Amygdala (tissue), 56 donors: Measurements from ENCODE around the gene SBF1.

Experiments used
- DNase-seq, 56 donors: peaks; one replicate each; lab custom pipeline; 2025; lab: John Stamatoyannopoulos, UW

SBF1 gene

DNA sequence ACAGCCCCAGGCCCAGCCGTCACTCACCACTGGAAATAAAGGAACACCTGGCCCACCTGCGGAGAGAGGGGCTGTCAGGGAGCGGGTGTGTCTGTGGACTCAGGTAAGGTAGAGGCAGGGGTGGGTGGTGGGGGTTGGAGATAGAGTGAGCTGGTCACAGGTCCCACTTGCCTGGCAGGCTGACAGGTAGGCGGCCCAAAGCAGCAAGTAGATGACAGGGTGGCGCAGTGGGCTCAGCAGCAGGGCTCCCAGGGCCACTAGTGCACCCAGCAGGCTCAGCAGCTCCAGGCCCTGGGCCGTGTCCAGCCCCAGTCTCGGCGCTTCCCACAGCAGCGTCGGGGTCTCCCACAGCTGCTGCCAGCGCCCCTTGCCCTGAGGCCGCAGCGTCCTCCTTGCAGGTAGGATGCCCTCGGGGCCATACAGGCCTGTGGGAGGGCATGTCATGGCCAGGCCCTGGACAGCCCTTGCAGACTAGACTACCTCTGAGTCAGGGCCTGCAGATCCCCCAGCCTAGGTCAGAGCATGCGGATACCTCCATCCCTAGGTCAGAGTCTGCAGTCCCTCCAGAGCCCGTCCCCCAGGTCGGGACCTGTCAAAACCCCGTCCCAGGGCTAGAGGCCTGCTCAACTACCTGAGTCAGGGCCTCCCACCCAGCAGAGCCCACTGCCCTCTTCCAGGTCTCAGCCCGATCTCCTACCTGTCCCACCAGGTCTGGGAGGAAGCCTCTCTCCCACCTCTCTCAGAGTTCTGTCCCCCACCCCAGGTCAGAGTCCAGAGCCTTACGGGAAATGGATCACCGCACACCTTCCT lies 32.0 kb upstream of the SBF1 start:
- peak in 1 of 56 donors; percentile 41 for DNase-seq

DNA sequence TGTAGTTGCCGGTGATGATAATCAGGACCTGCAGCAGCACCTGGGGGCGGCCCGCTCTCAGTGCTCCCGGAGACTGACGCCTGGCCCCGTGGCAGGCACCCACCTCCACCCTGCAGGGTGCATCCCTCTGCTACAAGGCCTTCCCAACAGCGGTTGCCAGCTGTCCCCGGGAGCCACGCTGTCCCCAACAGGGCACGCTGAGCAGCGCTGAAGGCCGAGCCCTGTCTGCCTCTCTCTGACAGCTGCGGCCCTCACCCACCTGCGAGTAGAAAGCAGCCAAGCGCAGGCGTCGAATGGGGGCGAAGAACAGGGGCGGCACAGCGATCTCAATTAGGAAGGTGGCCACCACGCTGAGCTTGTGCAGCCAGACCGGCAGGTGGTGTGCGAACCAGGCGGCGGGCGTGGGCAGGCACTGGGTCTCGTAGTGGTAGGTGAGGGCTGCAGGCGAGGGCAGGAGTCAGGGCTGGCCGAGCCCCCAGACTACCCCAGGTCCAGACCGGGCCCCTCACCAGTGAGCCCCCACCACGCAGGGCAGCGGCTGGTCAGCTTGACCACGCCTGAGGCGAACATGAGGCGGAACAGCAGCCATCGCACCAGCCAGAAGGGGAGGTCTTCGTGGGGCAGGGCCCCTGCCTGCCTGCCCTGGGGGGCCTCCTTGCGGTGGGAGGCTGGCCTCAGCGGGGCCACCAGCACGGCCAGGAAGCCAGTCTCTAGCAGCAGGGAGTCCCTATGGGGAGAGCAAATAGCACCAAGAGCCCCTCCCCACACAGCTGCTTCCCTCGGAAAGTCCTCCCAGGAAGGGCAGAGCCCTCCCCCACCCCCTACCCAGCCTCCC lies 31.2 kb upstream of the SBF1 start:
- DNase-seq = no peak

- DNase-seq = no peak
Measured at GRCh38 chr22:50505276-50505775, 30.5 kb upstream of the SBF1 start.

GRCh38 chr22:50504369-50505211 lies 29.8 kb upstream of the SBF1 start:
- DNase-seq = no peak

- DNase-seq = no peak
Measured at GRCh38 chr22:50503475-50504145, 28.8 kb upstream of the SBF1 start.

DNA sequence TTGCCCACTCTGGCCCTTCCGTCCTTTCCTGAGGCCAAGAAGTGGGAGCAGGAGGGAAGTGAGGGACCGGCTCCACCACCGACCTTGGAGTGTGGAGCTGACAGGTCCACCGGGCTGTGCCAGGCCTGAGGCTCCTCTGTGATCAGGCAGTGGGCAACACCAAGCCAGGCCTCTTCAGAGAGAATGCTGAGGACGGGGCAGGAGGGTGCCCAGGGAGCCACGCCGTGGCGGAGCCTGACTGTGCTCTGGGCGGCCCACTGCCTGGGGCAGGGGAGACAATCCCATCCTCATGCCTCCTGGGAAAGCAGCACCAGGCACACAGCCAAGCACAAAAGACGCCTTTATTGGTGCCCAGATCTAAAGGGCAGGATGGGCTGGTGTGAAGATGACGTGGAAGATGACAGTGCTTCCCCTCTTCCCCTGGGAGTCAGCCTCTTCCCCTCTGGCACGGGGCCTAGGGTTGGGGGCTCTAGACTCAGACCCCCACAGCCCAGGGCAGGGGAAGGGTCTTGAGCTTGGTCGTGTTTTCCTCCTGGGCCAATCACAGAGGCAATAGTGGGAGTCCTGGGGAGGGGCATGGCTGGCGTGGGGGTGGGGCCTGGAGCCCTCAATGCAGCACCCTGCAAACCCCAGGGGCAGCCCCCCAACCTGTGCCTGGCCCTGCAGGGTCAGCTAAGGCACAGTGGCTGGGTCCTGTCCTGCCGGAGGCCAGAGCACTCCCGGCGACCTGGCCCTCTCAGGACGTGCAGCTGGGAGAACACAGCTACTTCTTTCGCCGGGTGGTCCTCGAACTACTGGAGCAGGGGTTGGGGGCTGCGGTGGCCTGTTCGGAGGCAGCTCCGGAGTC lies 28.0 kb upstream of the SBF1 start:
- no peak for DNase-seq

DNA sequence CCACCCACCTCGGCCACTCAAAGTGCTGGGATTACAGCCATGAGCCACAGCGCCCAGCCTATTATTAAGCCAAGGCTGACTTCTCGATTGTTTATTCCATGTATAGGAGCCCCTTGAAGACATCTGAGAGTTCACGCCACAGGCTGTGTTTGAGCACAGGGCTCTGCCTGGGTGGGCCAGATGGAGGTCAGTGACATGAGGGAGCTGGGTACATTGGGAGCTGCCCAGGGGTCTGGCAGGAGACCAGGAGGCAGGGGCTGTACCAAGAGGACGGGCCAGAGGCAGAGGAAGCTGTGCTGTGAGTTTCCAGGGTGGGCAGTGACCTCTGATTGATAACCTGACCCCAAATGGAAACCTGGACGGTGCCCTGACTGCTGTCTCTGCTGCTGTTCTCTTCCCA lies 27.3 kb upstream of the SBF1 start:
- DNase-seq = no peak

DNA sequence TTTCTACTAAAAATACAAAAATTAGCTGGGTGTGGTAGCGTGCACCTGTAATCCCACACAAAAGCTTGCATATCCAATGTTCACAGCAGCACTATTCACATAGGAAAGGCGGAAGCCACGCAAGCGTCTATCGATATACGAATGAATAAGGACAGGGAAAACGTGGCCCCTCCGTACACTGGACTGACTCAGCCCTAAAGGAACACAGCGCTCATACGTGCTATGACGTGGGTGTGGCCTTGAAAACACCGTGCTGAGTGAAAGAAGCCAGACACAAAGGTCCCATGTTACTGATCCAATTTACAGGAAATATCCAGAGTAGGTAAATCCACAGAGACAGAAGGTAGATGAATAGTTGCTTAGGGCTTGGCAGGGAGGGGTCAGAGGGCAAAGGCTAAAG lies 25.6 kb upstream of the SBF1 start:
- no peak for DNase-seq

GRCh38 chr22:50498322-50498890 lies 23.6 kb upstream of the SBF1 start:
- DNase-seq = peak in 33 of 56 donors; percentile 3 to 71 (median 30)

GRCh38 chr22:50497093-50497492 lies 22.3 kb upstream of the SBF1 start:
- DNase-seq = no peak

- no peak for DNase-seq
Measured at GRCh38 chr22:50490531-50491308, 15.9 kb upstream of the SBF1 start.

- no peak for DNase-seq
Measured at GRCh38 chr22:50489363-50490243, 14.8 kb upstream of the SBF1 start.

DNA sequence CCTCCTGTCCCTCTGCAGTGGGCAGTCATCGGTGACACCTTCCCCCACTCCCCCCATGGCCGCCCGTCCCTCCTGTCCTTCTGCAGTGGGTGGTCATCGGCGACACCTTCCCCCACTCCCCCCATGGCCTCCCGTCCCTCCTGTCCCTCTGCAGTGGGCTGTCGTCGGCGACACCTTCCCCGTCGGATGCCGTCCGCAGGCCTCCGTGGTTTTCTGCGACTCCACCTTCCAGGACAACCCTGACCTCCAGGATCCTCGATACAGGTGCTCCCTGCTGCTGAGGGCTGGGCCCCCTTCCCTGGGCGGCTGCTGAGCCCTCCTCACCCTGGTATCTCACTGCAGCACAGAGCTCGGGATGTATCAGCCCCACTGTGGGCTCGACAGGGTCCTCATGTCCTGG lies 14.1 kb upstream of the SBF1 start:
- DNase-seq = no peak

DNA sequence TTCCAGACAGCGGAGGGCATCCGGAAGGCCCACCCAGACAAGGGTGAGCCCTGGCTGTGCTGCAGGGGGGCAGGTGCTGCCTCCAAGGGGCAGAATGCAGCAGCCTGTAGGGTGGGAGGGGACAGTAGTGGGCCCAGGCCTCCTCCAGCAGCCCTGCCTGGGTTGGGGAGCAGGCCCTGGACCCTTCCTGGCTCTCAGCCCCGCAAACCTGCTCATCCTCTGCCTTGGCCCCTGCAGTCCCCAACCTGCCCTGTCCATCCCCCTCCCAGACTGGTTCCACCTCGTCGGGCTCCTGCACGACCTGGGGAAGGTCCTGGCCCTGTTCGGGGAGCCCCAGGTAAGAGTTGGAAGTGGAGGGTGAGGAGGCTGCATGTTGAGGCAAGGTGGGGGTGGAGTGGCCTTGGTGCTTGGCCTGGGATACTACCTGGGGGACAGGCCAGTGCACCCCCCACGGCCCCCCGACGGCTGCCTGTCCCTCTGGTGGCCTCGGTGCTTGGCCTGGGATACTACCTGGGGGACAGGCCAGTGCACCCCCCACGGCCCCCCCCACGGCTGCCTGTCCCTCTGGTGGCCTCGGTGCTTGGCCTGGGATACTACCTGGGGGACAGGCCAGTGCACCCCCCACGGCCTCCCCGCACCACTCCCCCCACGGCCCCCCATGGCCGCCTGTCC lies 13.3 kb upstream of the SBF1 start:
- DNase-seq = no peak

DNA sequence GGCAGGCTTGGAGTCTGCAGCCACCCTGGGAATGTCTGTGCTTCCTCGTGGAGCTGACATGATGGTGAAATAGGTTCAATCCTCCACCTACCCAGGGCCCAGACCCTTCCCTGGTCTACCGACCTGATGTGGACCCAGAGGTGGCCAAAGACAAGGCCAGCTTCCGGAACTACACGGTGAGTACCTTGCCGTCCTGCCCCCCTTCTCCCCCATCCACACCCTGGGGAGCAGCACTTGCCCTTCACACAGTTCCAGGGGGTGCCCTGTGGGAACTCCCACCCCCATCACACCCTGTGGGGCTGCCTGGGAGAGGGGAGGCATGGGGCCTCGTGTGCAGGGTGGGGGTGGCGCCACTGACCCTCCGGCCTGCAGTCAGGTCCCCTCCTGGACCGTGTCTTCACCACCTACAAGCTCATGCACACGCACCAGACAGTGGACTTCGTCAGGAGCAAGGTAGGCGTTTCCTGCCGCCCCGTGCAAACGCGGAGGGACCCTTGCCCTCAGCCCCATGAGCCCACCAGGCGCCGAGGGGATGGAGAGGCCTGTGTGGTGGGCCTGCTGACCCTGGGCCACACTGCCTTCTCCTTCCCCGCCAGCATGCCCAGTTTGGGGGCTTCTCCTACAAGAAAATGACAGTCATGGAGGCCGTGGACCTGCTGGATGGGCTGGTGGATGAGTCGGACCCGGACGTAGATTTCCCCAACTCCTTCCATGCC lies 12.6 kb upstream of the SBF1 start:
- DNase-seq = no peak
